GM10847 (cell line): Measurements from ENCODE around the gene DGCR8.

Experiments
- POLR2A ChIP-seq: IDR thresholded peaks from 2 replicates; pipeline ENCODE4 v1.6.1; 2011; ENCODE audit not compliant: insufficient read length; ENCODE audit errors: extremely low read depth

DGCR8 gene

DNA sequence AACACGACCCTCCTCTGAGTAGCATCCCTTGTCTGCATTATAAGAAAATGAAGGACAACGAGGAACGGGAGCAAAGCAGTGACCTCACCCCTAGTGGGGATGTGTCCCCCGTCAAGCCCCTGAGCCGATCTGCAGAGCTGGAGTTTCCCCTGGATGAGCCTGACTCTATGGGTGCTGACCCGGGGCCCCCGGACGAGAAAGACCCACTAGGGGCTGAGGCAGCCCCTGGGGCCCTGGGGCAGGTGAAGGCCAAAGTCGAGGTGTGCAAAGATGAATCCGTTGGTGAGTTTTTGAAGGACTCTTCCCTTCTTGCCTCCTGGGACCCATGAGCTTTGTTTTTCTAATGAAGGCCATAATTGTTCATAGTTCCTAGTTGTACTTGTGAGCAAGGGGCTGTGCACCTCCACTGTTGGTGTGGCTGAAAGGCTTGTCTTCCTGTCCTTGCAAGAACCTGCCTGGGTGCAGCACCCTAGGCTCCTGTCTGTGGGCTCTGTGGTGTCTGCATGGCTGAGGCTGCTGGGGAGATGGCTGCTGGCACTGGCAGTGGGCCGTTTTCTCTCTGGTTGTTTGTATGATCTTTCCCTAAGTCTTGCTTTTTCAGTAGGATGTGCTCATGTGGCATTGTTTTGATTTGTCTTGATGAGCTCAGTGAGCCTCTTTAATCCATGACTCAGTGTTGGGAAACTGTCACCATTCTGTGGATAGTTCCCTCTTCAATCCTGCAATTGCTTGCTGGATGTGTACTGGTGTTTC lies 10.1 kb downstream of the DGCR8 start:
- TF ChIP-seq POLR2A, result no peak

- TF ChIP-seq POLR2A, result no peak
Measured at GRCh38 chr22:20090730-20091240, 10.7 kb downstream of the DGCR8 start.

DNA sequence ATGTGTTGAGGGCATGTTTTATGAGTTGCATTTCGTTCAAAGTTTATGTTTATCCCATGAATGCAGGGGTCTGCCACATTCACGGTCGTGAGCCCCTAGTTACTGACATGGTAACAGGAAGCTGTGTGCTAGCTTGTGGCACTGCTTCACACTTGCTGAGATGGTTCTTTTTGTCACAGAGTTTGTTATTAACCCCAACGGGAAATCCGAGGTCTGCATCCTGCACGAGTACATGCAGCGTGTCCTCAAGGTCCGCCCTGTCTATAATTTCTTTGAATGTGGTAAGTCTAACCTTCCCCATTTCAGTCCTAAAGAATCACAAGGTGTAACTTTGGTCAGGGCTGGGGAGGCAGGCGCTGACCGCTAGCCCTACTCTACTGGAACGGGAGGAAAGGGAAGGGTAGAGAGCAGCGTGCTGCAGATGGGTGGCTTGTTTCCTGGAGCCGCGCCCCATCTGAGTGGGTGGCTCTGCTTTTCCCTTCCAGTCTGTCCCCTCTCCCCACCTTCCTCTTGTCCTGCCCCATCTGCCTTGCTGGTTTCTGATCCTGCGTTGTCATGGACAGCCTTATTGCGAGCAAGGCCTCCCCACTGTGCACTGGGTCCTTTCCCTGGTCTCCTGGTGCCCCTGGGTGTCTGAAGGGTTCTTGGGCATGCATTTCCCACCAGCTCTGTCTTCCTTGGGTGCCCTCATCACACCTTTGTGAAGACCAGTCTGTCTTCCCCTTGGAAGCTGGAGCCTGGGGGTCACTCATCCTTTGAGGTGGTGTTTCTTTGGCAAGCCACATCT lies 11.8 kb downstream of the DGCR8 start:
- TF ChIP-seq POLR2A, result no peak

- no peak for TF ChIP-seq POLR2A
Measured at GRCh38 chr22:20092477-20092854, 12.4 kb downstream of the DGCR8 start.

DNA sequence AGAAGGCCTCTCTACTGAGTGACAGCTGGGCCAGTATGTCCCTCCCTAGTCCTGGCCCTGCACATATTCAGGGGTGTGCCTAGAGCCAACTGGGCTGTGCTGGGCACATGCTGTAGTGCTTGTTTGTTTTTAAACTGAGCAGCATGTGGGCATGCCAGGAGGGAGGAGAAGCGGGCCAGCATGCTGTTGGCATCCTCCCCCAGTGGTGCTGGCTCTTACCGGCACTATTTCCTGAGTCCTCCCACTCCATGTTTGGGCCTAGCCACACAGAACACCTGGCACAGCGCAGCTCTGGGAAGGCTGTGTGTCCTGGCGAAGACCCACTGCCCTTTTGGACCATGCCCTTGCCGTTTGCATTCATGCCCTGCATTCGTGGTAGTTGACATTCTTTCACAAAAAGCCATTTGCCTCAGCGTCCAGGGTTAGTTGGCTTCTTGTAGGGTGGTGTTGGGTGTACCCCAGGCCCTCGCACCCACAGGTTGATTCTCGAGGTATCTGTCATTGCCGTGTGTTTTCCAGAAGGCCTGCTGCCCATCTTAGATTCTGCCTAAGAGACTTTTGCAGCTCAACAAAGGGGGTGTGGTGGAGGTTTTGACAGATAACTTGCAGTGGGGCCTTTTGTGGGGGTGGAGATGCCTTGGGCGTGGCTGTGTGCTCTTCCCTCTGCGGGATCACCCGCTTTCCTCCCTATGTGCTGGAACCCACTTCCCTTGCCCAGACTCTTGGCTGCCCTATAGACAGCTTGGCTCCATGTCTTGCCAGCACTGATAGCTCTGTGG lies 13.6 kb downstream of the DGCR8 start:
- no peak for TF ChIP-seq POLR2A

DNA sequence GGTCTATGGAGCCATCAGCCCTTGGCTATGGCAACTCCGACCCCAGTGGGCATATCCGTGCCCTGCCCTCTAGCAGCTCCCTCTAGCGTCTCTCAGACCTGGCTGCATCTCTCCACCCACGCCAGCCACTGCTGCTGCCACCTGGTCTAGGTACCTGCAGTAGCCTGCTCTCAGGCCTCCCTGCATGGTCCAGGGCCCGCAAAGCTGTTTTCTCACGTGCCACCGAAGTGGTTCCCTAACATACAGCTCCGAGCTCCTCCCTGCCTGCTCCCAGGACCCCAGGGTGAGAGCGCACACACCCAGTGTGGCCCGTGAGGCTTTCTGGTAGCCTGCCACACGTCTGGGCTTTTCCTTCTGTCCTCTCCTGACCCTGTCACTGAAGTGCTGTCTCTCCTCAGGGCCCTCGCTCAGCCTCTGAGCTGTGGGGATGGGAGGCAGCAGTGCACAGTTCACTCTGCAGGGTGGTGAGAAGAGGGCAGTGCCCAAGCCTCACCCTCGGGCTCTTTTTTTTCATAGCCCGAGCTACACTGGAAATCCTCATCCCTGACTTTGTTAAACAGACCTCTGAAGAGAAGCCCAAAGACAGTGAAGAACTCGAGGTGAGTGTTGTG lies 14.3 kb downstream of the DGCR8 start:
- no peak for TF ChIP-seq POLR2A

- TF ChIP-seq POLR2A, result no peak
Measured at GRCh38 chr22:20095521-20095920, 15.5 kb downstream of the DGCR8 start.

GRCh38 chr22:20096574-20097420 lies 16.8 kb downstream of the DGCR8 start:
- no peak for TF ChIP-seq POLR2A

GRCh38 chr22:20099099-20099711 lies 19.2 kb downstream of the DGCR8 start:
- TF ChIP-seq POLR2A, result no peak

DNA sequence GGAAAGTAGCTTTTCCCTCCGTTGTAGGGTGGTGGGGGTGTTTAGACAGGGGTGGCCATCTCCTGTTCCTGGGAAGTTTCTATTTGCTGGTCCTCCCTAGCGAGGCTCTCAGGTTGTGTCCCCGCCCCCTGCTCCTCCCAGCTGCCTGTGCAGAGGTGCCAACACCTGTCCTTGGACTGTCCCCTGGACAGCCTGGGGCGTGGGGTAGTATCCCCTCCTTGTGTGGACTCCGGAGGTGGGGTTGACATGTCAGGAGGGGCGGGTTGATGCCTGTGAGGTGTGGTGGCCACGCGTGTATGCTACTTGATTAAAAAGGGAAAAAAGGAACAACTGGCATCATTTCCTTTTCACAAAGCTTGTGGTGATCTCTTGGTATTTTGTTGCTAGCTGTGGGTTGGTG lies 21.6 kb downstream of the DGCR8 start:
- no peak for TF ChIP-seq POLR2A

DNA sequence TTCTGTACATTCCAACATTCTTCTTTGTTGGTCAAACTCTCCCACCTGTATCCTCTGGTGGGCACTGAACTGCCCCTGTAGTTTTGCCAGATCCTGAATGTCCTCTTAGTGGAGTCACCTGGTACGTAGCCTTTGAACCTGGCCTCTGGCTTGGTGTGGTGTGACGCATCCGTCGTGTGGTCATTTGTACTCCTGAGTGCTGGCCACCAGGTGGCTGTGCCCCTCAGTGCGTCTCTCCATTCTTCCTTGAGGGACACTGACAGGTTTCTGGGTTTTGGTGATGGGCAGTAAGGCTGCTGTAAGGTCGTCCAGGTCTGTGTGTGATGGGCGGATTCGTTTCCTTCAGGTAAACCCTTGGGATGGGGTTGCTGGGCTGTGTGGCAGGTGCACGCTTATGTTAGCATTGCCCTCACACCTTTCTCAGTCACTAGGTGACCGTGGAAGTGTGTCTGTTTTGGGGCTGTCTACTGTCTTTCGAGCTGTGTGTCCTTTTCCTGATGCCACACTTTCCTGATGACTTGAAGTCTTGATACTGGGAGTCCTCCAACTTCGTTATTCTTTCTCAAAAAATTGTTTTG lies 22.3 kb downstream of the DGCR8 start:
- no peak for TF ChIP-seq POLR2A

DNA sequence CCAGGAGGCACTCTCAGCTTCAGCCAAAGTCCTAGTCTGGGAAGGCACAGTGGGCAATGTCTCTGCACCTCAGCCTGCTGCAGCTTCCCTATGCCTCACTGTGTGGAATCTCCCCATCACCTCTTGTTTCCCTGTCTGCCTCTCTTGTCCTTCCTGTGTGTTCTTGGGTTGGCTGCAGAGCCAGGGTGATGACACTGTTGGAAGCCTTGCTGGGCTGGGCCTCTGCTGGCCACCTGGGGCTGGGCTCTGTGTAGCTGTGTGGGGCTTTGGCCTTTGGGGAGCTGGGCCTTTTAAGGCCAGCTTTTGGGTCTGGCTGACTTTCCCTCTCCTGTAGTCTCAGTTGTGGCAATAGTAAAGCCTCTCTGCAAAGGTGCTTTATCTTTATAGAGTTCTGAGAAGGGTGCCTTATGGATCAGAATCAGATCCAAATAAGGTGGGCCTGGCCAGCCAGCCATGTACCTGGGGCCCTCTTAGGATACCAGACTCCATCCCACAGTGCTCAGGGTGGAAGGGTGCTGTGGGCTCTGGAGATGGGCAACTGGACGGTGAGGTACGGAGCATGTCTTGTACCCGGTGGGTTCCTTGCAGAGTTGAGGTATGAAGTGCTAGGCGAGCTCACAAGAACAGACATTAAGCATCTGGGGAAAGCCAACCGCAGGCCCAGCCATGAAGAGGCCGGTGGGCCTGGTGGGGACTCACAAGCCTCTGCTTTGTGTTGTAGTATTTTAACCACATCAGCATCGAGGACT lies 25.6 kb downstream of the DGCR8 start:
- no peak for TF ChIP-seq POLR2A
